GM12864 (cell line): ENCODE data around the gene TXNL1.

ENCODE experiments used
- DNase-seq: peaks from one replicate; pipeline ENCODE4 v3.0.0-alpha.2; 2011; ENCODE audit warnings: low read depth
- H3K4me3 ChIP-seq: 2 replicates; pipeline ENCODE4 v1.5.1; 2011; ENCODE audit warnings: mild to moderate bottlenecking, low read depth, low read length, control low read depth
- TF ChIP-seq, protein P1 (sequence below): IDR thresholded peaks from 2 replicates; pipeline ENCODE4 v1.5.1; 2011; ENCODE audit warnings: low read depth, mild to moderate bottlenecking, moderate library complexity, low read length, control low read depth, inconsistent platforms; ENCODE audit errors: missing control alignments

Gene TXNL1

GRCh38 chr18:56652802-56653201 lies 14.4 kb upstream of the TXNL1 start:
- no peak overlapping the region for H3K4me3 ChIP-seq
- TF ChIP-seq, protein P1, sequence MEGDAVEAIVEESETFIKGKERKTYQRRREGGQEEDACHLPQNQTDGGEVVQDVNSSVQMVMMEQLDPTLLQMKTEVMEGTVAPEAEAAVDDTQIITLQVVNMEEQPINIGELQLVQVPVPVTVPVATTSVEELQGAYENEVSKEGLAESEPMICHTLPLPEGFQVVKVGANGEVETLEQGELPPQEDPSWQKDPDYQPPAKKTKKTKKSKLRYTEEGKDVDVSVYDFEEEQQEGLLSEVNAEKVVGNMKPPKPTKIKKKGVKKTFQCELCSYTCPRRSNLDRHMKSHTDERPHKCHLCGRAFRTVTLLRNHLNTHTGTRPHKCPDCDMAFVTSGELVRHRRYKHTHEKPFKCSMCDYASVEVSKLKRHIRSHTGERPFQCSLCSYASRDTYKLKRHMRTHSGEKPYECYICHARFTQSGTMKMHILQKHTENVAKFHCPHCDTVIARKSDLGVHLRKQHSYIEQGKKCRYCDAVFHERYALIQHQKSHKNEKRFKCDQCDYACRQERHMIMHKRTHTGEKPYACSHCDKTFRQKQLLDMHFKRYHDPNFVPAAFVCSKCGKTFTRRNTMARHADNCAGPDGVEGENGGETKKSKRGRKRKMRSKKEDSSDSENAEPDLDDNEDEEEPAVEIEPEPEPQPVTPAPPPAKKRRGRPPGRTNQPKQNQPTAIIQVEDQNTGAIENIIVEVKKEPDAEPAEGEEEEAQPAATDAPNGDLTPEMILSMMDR: no peak
- DNase-seq: no peak

DNA sequence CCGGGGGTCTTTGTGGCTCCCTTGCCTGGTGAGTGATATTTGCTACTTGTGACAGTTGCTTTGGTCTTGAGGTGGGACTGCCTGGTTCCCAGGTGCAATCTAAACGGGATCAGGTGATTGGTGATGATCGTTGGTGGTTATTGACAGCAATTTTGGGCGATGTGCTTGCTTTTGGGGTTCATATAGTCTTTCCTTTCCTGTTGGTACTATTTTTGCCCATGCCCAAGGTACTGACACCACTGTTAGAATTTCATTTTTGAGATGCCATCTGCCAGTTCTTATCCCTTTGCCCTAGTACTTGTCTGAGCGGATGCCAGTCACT lies 13.3 kb upstream of the TXNL1 start:
- H3K4me3 ChIP-seq: peak overlapping the region; percentile 86
- TF ChIP-seq, protein P1: no peak
- no peak for DNase-seq

- TF ChIP-seq, protein P1: no peak
- H3K4me3 ChIP-seq: peak within 1 kb of the TSS; percentile 86
- peak; percentile 98 for DNase-seq
These were observed 12.8 kb upstream of the TXNL1 start, which contains the start of gene WDR7 for GRCh38 chr18:56650944-56651770. WDR7 (plus strand) TSS chr18:56651359; CDS start chr18:56672516, 21,157 bp downstream.

GRCh38 chr18:56649996-56650395 lies 11.6 kb upstream of the TXNL1 start:
- no peak for DNase-seq
- TF ChIP-seq, protein P1: no peak
- no peak overlapping the region for H3K4me3 ChIP-seq

- no peak for DNase-seq
- TF ChIP-seq, protein P1: no peak
- no peak overlapping the region for H3K4me3 ChIP-seq
These were observed 9.8 kb upstream of the TXNL1 start for GRCh38 chr18:56647951-56648893.

DNA sequence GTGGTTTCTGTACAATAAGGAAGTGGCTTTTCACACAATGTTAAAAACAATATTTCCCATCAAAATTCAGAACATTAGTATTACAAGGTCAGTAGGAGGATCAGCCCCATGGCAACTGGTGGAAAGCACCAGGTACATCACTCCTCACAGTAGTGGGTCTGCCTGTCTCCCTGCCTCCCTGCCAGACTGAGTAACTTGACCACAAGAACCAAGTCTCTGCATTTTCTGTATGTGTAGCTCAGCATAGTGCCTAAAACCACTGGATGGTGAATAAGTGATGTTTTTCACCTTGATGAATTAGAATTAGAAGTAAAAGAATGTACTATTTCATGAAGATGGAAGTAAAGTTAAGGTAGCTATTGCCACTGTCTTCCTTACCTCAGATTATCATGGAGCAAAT lies 8.7 kb upstream of the TXNL1 start:
- TF ChIP-seq, protein P1: no peak
- no peak for DNase-seq
- no peak overlapping the region for H3K4me3 ChIP-seq
